Measurements from ENCODE around the gene P2RX7.

GRCh38 chr12:121139286-121139685 lies 6.6 kb downstream of the P2RX7 start:
- TF ChIP-seq CTCF (IDR thresholded peaks at IDR 0.05), result no peak
- no peak for TF ChIP-seq POLR2A (IDR thresholded peaks at IDR 0.05)
